HepG2 (cell line): ENCODE data around the gene BEND3. TPM values are rescaled to one million over a fixed set of nuclear protein-coding genes. Genes with fewer than 3 reads are reported as not detected.

Experiments used
- ATAC-seq: fragments of 200-7000 bp; cut with Tn5 transposase; 3 replicates; pipeline ENCODE4 v1.9.1; 2020; ENCODE audit warnings: mild to moderate bottlenecking, moderate library complexity
- BruUV-seq: library from RNA; stranded (reverse); fragments of 400-500 nt; replicated peaks from 2 replicates; lab custom pipeline; 2021; lab: Mats Ljungman, UMichigan
- CTCF ChIA-PET: fragments of 300-600 bp; formaldehyde crosslinking; extraction: SDS; loops from one replicate; lab custom pipeline; 2021; ENCODE audit warnings: low total read pairs, inconsistent platforms, low intra/inter-chr PET ratio; lab: Yijun Ruan, JAX
- POLR2A ChIA-PET: fragments of 350-600 bp; sonication (Branson Sonifier 250); formaldehyde crosslinking; loops from one replicate; lab custom pipeline; 2020; ENCODE audit warnings: antibody characterized with exemption, inconsistent platforms; lab: Yijun Ruan, JAX
- DNase-seq: peaks from one replicate; pipeline ENCODE4 v3.0.0-alpha.2; 2015; ENCODE audit warnings: low spot score
- FAIRE-seq: peaks from 3 replicates; lab custom pipeline; 2011; peaks lifted over from hg19 to GRCh38; lab: Jason Lieb, UNC
- H2AFZ ChIP-seq: one replicate; pipeline ENCODE4 v1.6.1; 2011; ENCODE audit warnings: low read length, inconsistent platforms
- H3K27ac ChIP-seq: fragments of 300-600 bp; 3 replicates; pipeline ENCODE4 v1.8.0; 2011; ENCODE audit warnings: mixed run types, mild to moderate bottlenecking, mixed read lengths, low read length, inconsistent platforms; ENCODE audit not compliant: insufficient read depth; ENCODE audit errors: extremely low read length
- H3K27me3 ChIP-seq, 2 experiments: fragments of 200-600 bp in 1 of 2; 2 replicates in 1 of 2; 3 replicates in 1 of 2; pipeline versions ENCODE4 v1.6.0 to v1.8.0; 2011; ENCODE audit warnings: low read length in 2 of 2, mild to moderate bottlenecking in 2 of 2, moderate library complexity in 2 of 2, inconsistent platforms in 1 of 2; ENCODE audit not compliant: insufficient read depth in 2 of 2, control insufficient read depth in 1 of 2
- H3K36me3 ChIP-seq, 2 experiments: fragments of 200-600 bp in 1 of 2; replicated peaks in 1 of 2; 2 replicates in 1 of 2; 3 replicates in 1 of 2; pipeline versions ENCODE4 v1.5.1 to v1.8.0; 2011; ENCODE audit warnings: low read length in 2 of 2, inconsistent platforms in 1 of 2; ENCODE audit not compliant: insufficient read depth in 2 of 2, control insufficient read depth in 1 of 2
- H3K4me1 ChIP-seq: 2 replicates; pipeline ENCODE4 v1.5.1; 2012; ENCODE audit warnings: low read length, inconsistent platforms; ENCODE audit not compliant: insufficient read depth
- H3K4me2 ChIP-seq: 2 replicates; pipeline ENCODE4 v1.6.0; 2011; ENCODE audit warnings: low read depth, low read length, inconsistent platforms
- H3K4me3 ChIP-seq, 3 experiments: fragments of 200-600 bp in 1 of 3; sonication (generic), shearing (Covaris generic) in 1 of 3; replicated peaks in 1 of 3; 2 replicates each; pipeline ENCODE4 v1.5.1; 2011 to 2016; ENCODE audit warnings: low read length in 3 of 3, inconsistent platforms in 2 of 3, low read depth in 2 of 3, mild to moderate bottlenecking in 2 of 3, control low read depth in 1 of 3, mixed read lengths in 1 of 3; ENCODE audit not compliant: insufficient read depth in 1 of 3
- H3K79me2 ChIP-seq: one replicate; pipeline ENCODE4 v1.6.1; 2011; ENCODE audit warnings: low read length, inconsistent platforms; ENCODE audit not compliant: insufficient read depth
- H3K9ac ChIP-seq: 2 replicates; pipeline ENCODE4 v1.6.0; 2011; ENCODE audit warnings: mild to moderate bottlenecking, low read depth, low read length, inconsistent platforms; ENCODE audit not compliant: insufficient read depth
- H3K9me3 ChIP-seq: 2 replicates; pipeline ENCODE4 v1.5.1; 2012; ENCODE audit warnings: mild to moderate bottlenecking, low read length
- H4K20me1 ChIP-seq: 2 replicates; pipeline ENCODE4 v1.6.0; 2011; ENCODE audit warnings: inconsistent platforms, mild to moderate bottlenecking, low read length, moderate library complexity; ENCODE audit not compliant: insufficient read depth
- ELF4 ChIP-seq: sonication (generic); formaldehyde crosslinking; IDR thresholded peaks from 2 replicates; pipeline ENCODE4 v1.5.0; 2020; ENCODE audit warnings: missing genetic modification reagents, mild to moderate bottlenecking, moderate library complexity, borderline replicate concordance
- FOXA1 ChIP-seq, 2 experiments: fragments of 450-650 bp in 1 of 2; sonication (generic) in 1 of 2; formaldehyde crosslinking in 1 of 2; IDR thresholded peaks; 2 replicates each; pipeline versions ENCODE4 v1.4.0 to v1.6.1; 2016 to 2020; ENCODE audit warnings: missing genetic modification reagents in 1 of 2
- HNF1A ChIP-seq, 2 experiments: sonication (generic) in 1 of 2; formaldehyde crosslinking in 1 of 2; IDR thresholded peaks; 2 replicates each; pipeline versions ENCODE4 v1.4.0 to v1.6.1; 2016 to 2020; ENCODE audit warnings: borderline replicate concordance in 1 of 2, low read depth in 1 of 2, mild to moderate bottlenecking in 1 of 2, missing genetic modification reagents in 1 of 2
- HOXA7 ChIP-seq: sonication (generic); formaldehyde crosslinking; IDR thresholded peaks from 2 replicates; pipeline ENCODE4 v1.8.1; 2022; ENCODE audit warnings: mild to moderate bottlenecking, missing genetic modification reagents, moderate library complexity
- KLF15 ChIP-seq: sonication (generic); formaldehyde crosslinking; IDR thresholded peaks from 2 replicates; pipeline ENCODE4 v1.8.1; 2023; ENCODE audit warnings: borderline replicate concordance, mild to moderate bottlenecking, inconsistent platforms, missing genetic modification reagents, mixed read lengths
- NR3C1 ChIP-seq: sonication (generic); formaldehyde crosslinking; IDR thresholded peaks from 2 replicates; pipeline ENCODE4 v1.4.0; 2020; ENCODE audit warnings: missing genetic modification reagents
- SMAD9 ChIP-seq: sonication (generic); formaldehyde crosslinking; IDR thresholded peaks from 2 replicates; pipeline ENCODE4 v1.5.1; 2020; ENCODE audit warnings: mild to moderate bottlenecking, missing genetic modification reagents
- ZFP36L2 ChIP-seq: sonication (generic); formaldehyde crosslinking; IDR thresholded peaks from 2 replicates; pipeline ENCODE4 v1.4.0; 2020; ENCODE audit warnings: missing genetic modification reagents
- ZNF383 ChIP-seq: sonication (generic); formaldehyde crosslinking; IDR thresholded peaks from 2 replicates; pipeline ENCODE4 v1.4.0; 2020; ENCODE audit warnings: missing genetic modification reagents, mild to moderate bottlenecking, borderline replicate concordance
- ZNF564 ChIP-seq: sonication (generic); formaldehyde crosslinking; IDR thresholded peaks from 2 replicates; pipeline ENCODE4 v1.8.1; 2023; ENCODE audit warnings: mild to moderate bottlenecking, missing genetic modification reagents
- ZNF605 ChIP-seq: sonication (generic); formaldehyde crosslinking; IDR thresholded peaks from 2 replicates; pipeline ENCODE4 v1.8.0; 2022; ENCODE audit warnings: mild to moderate bottlenecking, missing genetic modification reagents
- WGBS: methylation state at CpG from one replicate; pipeline ENCODE4 v1.1.6; 2017; ENCODE audit warnings: low lambda C conversion rate; 5-methylcytosine and 5-hydroxymethylcytosine counted together
- in situ Hi-C: cut with HindIII; loops from 2 replicates; pipeline ENCODE4 v1.10.0; 2017; ENCODE audit warnings: low pct_unique_long_range_greater_than_20kb; ENCODE audit not compliant: extremely low pct_ligation_motif_present
- intact Hi-C: fragments of 100-400 bp; cut with micrococcal nuclease; formaldehyde crosslinking; loops from one replicate; pipeline ENCODE4 v1.10.0; 2022; ENCODE audit not compliant: unreplicated experiment
- polyA plus RNA-seq, 8 experiments: library from polyadenylated mRNA; depleted of rRNA in 3 of 8; stranded (reverse) in 7 of 8; unstranded in 1 of 8; fragments of >200 nt; fragmentation: Illumina TruSeq in 4 of 8; extraction: Trizol in 4 of 8; gene quantifications; 2 replicates each; pipeline versions ENCODE4 v1.2.1 to v1.2.3, GENCODE V29; 2011 to 2016; ENCODE audit warnings: low read depth in 4 of 8, missing spikeins in 1 of 8, mixed read lengths in 1 of 8; ENCODE audit not compliant: insufficient read depth in 1 of 8
- total RNA-seq, 5 experiments: library from RNA; depleted of rRNA; stranded (reverse); fragments of >200 nt; fragmentation: Illumina TruSeq; extraction: Trizol; gene quantifications; 2 replicates each; pipeline ENCODE4 v1.2.3, GENCODE V29; 2016; ENCODE audit warnings: low read depth in 1 of 5
- TF ChIP-seq, protein P1 (sequence below): IDR thresholded peaks from 2 replicates; pipeline ENCODE4 v1.4.0; 2020; ENCODE audit warnings: mild to moderate bottlenecking, missing genetic modification reagents
- TF ChIP-seq, protein P2 (sequence below): IDR thresholded peaks from 2 replicates; pipeline ENCODE4 v1.6.1; 2018; ENCODE audit warnings: missing genetic modification reagents

The BEND3 gene
- total and polyA plus RNA-seq, 2 of the 13 experiments (the other 11 are each of a cell fraction or from before 2014, with no cell fraction given) = 1.4 to 5.8 TPM

GRCh38 chr6:107068691-107069630, 46.4 kb downstream of the BEND3 start:
- FAIRE-seq = no peak
- 98% methylated on average over 39 of the region's 69 CpGs for WGBS
- no peak overlapping the region for H2AFZ ChIP-seq
- TF ChIP-seq HNF1A (IDR thresholded peaks at IDR 0.05; ENCODE audit: low read depth) (no peak), HNF1A (CRISPR knock-in tag; IDR thresholded peaks at IDR 0.05; ENCODE audit: borderline replicate concordance) (no peak), HOXA7 (CRISPR knock-in tag) (no peak), ZNF605 (CRISPR knock-in tag) (no peak), FOXA1 (IDR thresholded peaks at IDR 0.05) (no peak), FOXA1 (CRISPR knock-in tag; IDR thresholded peaks at IDR 0.05) (no peak), ZNF564 (CRISPR knock-in tag) (no peak), KLF15 (no peak), SMAD9 (CRISPR knock-in tag) (no peak), ELF4 (CRISPR knock-in tag) (no peak), NR3C1 (no peak), ZFP36L2 (no peak), ZNF383 (CRISPR knock-in tag) (no peak)
- TF ChIP-seq, protein P1, sequence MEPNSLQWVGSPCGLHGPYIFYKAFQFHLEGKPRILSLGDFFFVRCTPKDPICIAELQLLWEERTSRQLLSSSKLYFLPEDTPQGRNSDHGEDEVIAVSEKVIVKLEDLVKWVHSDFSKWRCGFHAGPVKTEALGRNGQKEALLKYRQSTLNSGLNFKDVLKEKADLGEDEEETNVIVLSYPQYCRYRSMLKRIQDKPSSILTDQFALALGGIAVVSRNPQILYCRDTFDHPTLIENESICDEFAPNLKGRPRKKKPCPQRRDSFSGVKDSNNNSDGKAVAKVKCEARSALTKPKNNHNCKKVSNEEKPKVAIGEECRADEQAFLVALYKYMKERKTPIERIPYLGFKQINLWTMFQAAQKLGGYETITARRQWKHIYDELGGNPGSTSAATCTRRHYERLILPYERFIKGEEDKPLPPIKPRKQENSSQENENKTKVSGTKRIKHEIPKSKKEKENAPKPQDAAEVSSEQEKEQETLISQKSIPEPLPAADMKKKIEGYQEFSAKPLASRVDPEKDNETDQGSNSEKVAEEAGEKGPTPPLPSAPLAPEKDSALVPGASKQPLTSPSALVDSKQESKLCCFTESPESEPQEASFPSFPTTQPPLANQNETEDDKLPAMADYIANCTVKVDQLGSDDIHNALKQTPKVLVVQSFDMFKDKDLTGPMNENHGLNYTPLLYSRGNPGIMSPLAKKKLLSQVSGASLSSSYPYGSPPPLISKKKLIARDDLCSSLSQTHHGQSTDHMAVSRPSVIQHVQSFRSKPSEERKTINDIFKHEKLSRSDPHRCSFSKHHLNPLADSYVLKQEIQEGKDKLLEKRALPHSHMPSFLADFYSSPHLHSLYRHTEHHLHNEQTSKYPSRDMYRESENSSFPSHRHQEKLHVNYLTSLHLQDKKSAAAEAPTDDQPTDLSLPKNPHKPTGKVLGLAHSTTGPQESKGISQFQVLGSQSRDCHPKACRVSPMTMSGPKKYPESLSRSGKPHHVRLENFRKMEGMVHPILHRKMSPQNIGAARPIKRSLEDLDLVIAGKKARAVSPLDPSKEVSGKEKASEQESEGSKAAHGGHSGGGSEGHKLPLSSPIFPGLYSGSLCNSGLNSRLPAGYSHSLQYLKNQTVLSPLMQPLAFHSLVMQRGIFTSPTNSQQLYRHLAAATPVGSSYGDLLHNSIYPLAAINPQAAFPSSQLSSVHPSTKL = no peak
- TF ChIP-seq, protein P2, sequence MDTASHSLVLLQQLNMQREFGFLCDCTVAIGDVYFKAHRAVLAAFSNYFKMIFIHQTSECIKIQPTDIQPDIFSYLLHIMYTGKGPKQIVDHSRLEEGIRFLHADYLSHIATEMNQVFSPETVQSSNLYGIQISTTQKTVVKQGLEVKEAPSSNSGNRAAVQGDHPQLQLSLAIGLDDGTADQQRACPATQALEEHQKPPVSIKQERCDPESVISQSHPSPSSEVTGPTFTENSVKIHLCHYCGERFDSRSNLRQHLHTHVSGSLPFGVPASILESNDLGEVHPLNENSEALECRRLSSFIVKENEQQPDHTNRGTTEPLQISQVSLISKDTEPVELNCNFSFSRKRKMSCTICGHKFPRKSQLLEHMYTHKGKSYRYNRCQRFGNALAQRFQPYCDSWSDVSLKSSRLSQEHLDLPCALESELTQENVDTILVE (CRISPR knock-in tag) = no peak

More at GRCh38 chr6:107068691-107069630, 46.4 kb downstream of the BEND3 start:
- Histone ChIP-seq H3K79me2 (no peaks in the 10 kb centered on the region), H3K9ac (no peak overlapping the region), H3K36me3 (peaks cover 5 to 24% of the 10 kb centered on the region in 2 experiments; a peak in 3 of 5 replicates), H3K27ac (no peak overlapping the region), H3K4me3 (no peak overlapping the region), H3K4me1 (peaks cover 38% of the 10 kb centered on the region), H3K27me3 (no peaks in the 10 kb centered on the region), H3K9me3 (no peaks in the 10 kb centered on the region), H4K20me1 (no peaks in the 10 kb centered on the region), H3K4me2 (no peak overlapping the region)
- in situ Hi-C loops (no loop called here), intact Hi-C loops (no loop called here)
- ChIA-PET POLR2A (no interaction called here), CTCF (no interaction called here)
- BruUV-seq = no TSS peak
- no peak for DNase-seq
- ATAC-seq = no peak
